HT-29 (cell line): ENCODE measurements around the gene LSS. TPM values are rescaled to one million over a fixed set of nuclear protein-coding genes. Genes with fewer than 3 reads are reported as not detected.
A peak's percentile ranks its signal among the peaks of the same experiment; 100 is the strongest.
"Not testable (repeated sequence)": the region's sequence is repeated elsewhere in the genome, so short reads cannot be mapped to it uniquely, and the experiment has no call there.

ENCODE experiments used
- DNase-seq: peaks from one replicate; pipeline ENCODE4 v3.0.0-alpha.2; 2015; ENCODE audit warnings: low spot score
- total RNA-seq: library from RNA; depleted of rRNA; stranded (reverse); fragments of >200 nt; shearing (Covaris generic); gene quantifications from 2 replicates; pipeline ENCODE4 v1.2.3, GENCODE V29; 2014

LSS gene
- total RNA-seq, 1 experiment from 2014 or later, result 109 TPM

DNA sequence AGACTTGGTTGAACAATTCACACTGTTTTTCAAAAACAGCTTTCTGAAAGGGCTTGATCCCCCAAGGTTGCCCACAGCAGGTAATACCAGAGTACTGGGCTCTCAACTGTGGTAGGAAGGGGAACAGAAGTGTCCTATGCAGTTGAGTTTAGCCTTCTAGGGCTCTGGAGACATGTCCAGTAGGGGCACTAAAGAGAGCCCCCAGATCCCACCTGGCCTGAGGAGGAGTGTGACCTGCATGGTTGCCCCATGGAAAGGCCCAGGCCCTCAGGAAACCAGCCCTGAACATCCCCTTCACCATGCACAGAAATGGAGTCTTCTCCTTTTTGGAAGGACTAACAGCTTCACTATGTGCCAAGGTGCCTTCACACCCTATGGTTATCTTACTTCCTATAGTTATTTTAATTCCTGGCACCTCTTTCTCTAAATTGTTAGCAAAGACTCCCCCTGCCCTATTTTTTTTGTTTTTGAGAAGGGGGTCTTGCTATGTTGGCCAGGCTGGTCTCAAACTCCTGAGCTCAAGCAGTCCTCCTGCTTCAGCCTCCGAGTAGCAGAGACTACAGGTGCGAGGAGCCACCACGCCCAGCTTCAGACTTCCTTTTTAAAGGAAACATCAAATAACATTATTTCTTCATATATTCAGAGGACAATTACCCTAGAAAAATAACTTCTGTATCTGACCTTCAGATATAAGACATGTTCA lies 16.8 kb upstream of the LSS start:
- DNase-seq, result no peak

DNA sequence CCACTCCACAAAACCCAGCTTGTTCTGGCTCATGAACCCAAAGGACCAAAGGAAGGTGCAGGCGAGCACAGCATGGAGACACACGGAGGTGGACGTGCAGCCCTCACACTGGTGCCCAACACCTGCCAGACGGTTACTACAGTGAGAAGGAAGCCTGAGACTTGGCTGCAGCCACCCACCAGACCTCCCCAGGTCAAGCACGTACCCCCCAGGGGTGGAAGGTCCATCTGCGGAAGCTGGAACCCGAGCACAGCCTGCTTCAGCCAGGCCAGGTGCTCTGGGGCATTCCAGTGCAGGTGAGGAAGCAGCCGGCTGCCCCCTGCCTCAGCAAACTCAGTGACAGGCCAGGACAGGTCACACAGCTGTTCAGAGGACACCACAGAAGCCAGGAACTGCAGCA lies 16.0 kb upstream of the LSS start:
- DNase-seq, result no peak

DNA sequence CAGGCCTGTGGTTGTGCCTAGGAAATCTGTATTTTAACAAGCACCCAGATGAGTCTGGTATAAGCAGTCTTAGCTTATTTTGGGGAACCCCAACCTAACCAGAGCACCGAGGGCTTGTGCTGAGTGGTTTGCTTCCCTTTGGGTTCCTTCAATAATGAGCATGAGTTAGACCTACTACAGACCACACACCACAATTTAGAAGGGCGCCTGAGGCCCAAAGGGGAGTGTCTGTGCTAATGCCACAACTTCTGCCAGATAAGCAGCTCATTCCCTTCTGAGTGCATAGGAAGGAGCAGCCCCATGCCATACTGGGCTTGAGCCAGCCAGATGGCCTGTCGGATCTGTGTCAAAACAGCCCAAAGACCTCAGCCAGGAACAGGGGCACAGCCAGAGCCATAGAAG lies 15.4 kb upstream of the LSS start:
- no peak for DNase-seq

DNA sequence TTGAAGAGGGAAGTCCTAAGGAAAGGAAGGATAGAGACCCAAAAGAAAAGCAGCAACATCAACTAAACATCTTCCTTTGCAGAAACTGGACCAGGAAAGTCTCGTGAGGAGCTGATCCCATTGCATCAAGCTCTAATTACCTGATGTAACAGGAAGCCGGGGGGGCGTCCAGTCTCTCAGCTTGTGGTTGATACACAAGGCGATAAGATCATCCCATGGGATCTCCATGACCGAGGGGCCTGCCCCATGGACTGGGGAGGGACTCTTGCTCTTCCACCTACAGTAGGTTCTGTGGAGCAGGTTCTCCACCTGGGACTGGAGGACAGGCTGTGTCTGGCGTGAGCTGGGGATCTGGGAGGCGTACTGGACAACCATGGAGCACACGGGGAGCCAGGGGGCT lies 14.8 kb upstream of the LSS start:
- DNase-seq, result no peak

DNA sequence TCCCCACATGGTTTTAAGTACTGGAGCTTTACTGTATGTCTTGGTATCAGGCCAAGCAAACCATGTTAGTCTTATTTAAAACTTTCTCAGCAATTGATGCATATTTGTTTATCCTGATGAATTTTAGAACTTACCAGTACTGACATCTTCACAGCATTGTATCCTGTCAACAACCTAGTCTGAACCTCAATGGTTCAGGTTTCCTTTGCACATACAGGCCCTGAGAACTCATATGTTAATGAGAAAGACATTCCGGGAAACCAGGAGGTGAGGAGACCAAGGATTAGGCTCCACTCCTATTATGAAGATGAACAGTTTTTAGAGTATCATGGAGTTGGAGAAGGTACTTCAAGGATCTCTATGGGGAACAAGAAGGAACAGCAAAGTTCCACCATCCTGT lies 13.0 kb upstream of the LSS start:
- not testable (repeated sequence) for DNase-seq

DNA sequence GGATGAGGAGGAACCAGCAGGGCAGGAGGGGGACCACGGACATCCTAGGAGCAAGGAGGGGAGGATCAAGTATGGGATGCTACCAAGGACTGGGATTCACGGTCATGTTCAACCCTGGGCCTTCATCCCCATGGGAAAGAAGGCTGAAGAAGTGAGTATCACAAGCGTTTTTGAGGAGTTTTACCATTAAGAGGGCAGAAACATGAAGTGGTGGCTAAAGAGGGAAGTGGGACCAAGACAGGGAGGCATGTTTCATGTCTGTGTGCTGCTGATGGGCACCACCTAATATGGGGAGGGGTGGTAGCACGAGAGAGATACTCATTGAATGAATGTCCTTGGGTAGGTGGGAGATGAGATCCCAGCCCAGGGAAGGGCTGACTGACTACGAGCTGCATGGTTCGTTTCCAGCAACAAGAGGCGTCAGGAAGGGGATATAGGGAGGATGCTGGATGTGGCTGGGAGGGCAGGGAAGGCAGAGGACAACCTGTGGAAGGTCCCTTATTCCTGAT lies 11.3 kb upstream of the LSS start:
- no peak for DNase-seq

DNA sequence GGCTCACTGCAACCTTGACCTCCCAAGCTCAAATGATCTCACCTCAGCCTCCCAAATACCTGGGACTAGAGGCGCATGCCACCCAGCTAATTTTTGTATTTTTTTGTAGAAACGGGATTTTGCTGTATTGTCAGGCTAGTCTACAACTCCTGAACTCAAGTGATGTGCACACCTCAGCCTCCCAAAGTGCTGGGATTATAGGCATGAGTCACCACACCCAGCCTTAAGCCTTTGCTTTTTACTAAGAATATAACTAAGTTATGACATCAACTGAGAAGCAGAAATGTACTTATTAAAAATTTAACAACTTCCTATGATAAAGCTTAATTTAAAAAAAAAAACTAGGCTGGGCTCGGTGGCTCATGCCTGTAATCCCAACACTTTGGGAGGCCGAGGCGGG lies 8.9 kb upstream of the LSS start:
- DNase-seq, result no peak

DNA sequence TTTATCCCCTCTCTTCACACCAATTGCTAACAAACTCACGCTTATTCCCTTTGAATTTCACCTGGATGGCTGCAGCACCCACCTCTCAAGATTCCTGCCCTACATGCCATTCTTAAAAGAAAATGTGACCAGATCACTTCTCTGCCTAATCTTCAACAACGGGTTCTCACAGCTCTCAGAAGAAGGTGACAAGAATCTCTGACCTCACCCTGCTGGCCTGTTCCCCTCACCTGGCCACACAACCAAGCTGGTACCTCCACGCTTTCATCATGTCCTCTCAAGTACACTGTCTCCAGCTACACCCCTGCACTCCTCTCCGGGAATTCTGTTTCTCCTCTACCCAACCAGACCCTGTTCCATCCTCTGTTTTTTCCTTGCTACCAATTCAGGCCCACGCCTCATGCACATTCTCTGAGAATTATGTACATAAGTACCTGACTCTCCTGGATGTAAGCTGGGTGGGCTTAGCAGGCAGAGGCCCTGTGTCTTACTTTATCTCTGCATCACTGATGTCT lies 5.9 kb upstream of the LSS start:
- no peak for DNase-seq

DNA sequence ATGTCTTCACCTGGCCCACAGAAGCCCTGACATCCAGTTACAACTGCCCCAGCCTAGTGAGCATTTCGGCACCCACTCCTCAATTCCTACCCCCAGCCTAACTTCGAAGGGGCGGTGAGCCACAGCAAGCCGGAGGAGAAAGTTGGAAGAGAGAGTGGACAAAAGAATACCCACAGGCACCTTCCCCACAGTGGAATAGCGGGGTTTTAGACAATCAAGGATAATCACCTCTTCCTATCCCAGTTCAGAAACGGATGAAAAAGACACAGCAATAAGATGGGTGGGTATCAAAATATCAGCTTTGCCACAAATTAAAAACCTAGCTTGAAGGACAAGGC lies 1.3 kb upstream of the LSS start:
- no peak for DNase-seq

DNA sequence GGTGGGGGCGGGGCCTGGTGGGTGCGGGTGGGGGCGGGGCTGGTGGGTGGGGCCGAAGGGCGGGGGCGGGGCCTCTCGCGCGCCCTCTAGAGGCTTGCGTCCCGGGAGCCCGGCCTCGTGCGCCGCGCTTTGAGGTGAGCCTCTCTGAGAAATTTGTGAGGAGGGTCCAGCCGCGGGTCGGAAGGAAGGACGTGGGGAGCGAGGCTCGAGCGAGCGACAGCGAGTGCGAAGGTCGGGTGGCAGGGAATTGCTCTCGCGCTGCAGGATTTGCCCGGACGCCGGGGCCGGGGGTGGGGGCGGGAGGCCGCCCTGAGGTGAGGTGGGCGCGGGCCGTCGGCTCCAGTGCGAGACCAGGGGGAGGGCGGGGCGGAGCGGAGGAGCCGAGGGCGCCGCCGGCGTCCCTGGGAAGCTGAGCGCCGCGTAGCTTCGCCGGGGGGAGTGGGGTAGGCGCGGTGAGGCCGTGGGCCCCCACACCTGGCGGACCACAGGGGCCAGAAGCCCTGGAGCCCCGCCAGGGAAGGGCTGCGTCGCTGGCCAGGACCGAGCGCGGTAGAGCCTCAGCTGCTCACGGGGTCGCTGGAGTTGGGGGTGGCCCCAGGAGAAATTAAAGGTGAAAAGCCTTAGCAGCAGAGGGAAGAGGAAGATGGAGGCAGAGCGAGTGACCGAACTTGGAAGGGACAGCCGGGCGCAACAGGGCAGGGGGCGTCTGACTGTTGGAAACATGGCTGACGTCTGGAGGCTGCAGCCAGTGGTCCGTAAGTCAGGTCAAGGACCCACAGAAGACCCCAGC lies 754 bp upstream of the LSS start:
- peak; percentile 20 for DNase-seq

DNA sequence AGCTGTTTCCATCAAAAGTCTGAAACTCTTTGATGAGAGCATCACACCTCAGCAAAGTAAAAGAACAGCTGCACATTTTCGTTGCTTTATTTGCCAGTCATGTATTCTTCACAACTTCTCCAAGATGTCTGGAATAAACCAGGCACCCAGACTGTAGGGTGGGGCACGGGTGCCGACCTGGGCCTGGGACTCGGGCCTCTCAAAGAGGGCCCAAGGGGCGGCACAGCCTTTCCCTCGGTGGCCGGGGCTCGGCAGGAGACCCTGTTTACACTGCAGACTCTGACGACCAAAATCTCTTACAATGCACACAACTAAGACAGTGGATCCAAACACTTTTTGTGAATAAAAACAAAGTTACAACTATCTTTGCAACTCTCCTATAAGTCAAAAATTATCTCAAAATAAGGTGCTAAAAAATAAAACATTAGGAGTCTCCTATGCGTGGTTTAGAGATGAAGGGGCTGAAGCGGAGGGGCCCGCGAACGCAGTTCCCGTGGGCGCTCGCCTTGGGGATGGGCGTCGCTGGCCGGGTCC lies 696 bp downstream of the LSS start:
- no peak for DNase-seq

DNA sequence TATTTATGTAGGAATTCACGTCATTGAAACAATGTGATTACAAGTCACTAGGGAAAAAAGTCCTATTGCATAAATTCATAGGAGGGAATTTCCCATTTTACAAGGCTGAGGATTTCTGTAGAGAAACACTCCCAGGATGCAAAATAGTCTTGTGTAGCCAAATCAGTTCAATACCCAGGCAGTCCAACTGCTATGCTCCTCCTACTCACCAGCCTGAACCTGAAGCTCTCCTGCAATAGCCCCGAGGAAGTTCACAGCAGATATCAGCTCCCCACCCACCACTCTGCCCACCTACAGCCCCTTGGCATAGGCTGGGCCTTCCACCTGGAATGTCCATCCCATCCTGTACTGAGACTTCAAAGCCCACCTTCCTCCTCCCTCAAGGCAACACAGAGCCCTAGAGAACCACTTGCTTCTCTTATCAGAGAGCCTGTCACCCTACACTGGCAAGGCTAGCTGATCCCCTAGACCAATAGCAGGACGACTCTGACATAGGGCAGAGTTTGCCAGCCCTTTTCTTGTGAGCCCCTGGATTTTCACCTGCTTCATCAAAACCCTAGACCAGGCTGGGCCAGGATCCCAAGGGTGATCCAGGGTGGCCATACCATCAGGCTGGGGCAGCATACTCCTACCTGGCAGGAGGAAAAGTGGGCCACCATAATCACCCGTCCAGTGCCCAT lies 1.5 kb downstream of the LSS start:
- DNase-seq, result peak; percentile 7

DNA sequence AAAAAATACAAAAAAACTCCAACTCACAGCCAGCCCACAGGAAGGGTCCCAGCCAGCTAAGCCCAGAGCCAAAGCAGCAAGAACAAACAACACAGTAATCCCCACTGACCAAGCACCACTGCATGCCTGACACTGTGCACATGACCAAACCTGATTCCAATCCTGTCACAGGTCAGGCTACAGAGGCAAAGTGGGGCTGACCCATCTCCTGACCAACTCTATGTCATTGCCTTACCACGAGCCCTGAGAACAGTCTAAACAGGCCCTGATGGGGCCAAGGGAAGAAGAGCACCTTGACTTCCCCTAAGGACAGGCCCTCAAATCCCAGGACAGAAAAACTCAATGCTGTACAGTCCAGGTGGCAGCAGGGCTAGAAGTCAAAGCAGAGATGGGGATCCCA lies 2.4 kb downstream of the LSS start:
- no peak for DNase-seq

DNA sequence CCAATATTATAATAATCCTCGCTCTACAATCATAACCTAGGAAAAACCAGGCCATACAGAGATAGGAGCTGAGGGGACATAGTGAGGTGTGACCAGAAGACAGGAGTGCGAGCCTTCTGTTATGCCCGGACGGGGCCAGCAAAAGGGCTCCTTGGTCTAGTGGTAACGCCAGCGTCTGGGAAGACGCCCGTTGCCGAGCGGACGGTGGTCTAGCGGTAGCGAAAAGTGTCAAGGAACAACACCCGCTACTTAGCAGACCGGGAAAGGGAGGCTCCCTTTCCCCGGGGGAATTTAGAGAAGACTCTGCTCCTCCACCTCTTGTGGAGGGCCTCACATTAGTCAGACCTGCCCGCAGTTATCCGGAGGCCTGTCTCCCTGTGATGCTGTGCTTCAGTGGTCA lies 4.9 kb downstream of the LSS start:
- DNase-seq, result not testable (repeated sequence)

DNA sequence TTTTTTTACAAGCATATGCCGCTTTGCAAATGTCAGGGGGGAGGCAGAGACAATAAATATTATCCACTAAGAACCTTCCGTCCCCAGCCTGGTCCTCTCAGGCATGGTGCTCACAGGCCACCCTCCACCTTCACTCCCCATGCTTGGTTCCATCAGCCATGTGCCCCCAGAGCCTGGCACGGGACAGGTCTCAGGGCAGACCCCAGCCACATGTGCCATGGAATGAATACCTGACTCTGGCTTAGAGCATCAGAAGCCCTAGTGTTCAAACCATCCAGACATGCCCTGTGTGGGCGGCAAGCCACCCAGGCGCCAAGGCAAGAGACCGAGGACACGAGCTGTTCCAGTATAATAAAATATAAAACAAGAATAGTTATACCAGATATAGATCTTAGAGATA lies 5.4 kb downstream of the LSS start:
- DNase-seq, result no peak

DNA sequence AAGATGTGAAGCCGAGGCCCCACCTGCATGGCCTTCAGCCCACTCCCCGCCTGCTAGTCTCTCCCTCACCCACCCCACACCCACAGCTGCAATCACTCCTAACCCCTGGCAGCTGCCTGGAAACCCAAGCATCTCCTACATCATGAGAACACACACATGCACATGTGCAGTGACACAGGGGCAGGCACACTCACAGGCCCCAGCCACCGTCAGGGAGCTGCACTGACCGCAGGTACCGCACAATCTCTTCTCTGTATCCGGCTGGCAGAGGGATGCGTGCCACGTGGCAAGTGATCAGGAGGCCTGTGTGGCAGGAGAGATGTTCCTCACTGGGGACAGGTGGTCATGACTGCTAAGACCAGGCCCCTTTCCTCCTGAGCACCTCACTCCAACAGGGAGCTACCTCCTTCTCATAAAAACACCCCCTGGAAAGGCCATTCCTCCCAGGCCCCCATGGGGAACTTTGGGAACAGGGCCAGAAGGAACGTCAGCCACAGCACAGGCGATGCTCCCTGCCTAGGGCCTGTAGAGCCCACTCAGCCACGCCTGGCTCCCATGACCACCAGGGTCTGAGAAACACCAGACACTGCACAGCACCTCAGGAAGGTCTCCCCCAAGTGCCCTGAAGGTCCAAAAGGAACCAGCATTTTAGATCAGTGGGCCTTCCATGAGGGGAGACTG lies 6.0 kb downstream of the LSS start:
- DNase-seq, result no peak

DNA sequence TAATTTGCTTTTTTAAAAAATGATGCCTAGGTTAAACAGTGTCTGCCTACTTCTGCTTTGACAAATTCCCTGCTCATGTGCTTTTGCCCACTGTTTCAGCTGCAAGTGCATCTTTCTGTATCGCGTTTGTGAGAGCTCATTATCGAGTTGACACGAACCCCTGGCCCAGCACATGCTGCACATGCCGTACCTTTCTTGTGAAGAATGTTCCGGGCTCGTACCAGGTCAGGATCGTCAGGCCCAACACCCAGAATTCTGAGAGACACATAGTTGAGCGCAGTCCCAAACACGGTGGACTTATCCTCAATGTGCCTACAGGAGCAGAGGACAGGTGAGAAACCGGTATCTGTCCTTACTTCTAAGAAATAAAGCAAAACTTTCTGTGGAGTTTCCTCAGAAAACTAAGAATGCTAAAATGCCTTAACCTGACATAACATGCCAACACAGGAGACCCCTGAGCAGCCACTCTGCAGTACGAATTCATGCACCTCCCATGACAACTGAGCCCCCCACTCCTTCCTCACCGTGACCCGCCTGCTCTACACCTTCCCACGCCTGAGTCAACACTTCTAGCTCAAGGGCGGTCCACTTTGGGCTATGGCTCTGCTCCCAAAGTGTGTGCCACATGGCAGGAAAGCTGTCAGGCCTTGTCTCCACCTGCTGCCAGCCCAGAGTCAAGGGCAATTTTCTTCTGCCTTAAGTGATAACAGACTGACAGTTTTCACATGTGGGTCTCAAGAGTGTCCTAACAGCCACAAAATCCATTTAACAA lies 6.7 kb downstream of the LSS start:
- DNase-seq, result no peak

DNA sequence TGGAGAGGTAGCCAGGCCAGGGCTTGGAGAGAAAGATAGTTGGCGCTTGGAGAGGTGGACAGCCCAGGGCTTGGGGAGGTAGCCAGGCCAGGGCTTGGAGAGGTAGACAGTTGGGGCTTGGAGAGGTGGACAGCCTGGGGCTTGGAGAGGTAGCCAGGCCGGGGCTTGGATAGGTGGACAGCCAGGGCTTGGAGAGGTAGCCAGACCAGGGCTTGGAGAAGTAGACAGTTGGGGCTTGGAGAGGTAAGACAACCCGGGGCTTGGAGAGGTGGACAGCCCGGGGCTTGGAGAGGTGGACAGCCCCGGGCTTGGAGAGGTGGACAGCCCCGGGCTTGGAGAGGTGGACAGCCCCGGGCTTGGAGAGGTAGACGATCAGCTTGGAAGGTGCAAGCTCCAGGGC lies 7.7 kb downstream of the LSS start:
- DNase-seq, result no peak

DNA sequence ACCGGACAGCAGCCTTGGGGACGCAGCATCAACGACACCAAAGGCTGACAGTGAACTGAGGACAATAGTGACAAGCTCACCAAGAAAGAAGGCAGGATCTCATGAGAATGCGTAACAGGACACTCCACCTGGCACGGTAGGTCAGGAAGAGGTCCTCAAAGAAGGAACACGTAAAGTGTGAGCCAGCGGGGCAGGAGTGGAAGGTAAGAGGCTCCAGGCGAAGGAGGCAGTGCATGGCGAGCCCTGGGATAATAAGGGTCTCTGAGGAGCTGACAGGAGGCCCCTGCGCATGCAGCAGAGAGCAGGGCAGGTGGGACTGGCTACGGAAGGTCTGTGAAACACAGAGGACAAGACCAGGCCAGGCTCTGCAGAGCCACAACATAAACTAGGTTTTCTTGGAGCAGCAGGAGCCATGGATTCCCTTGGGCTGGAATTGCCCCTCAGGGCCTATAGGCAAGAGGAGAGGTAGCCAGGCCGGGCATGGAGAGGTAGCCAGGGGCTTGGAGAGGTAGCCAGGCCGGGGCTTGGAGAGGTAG lies 8.2 kb downstream of the LSS start:
- no peak for DNase-seq

DNA sequence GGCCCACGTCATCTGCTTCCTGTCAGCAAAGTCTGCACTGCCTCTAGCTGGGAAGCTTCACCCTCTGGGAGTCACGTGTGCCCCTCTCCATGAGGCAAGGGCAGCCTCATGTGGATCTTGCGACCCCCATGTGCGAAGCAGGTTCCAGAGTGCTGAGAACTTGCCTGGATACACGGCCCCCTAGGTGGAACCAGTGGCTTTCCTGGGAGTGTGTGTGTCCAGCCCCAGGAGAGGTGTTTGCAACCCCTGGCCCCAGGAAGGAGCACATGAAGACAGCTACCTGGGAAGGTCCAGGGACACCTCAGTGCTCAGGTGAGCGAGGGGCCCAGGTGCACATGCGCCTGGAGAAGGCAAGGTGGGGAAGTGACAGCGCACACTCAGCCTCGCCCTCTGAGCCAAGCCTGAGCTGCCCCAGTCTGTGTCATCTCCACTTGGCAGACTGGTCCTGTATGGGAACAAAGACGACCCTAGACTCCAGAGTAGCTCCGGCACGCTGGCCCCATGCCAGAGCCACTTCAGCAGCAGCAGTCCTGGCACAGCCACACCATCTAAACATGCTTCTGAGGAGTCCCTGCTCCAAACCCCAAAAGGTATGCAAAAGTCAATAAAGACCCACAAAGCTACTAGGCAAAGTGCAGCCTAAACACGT lies 8.9 kb downstream of the LSS start:
- no peak for DNase-seq
